Uterus (tissue), 2 donors: ENCODE measurements around the gene ALS2CL.

Experiments used
- POLR2A ChIP-seq, 2 donors: fragments of 450-650 bp; IDR thresholded peaks; one replicate each; pipeline ENCODE4 v1.6.1; 2016; ENCODE audit warnings: antibody characterized with exemption in 2 of 2, mild to moderate bottlenecking in 1 of 2, moderate library complexity in 1 of 2
- TF ChIP-seq, protein P1 (sequence below), 4 experiments: fragments of 200-600 bp in 2 of 4; fragments of 450-650 bp in 2 of 4; sonication (generic) in 2 of 4; IDR thresholded peaks; one replicate each; pipeline ENCODE4 v1.5.1; 2016 to 2019; ENCODE audit warnings: antibody characterized with exemption in 4 of 4, mild to moderate bottlenecking in 2 of 4, moderate library complexity in 1 of 4

DNA sequence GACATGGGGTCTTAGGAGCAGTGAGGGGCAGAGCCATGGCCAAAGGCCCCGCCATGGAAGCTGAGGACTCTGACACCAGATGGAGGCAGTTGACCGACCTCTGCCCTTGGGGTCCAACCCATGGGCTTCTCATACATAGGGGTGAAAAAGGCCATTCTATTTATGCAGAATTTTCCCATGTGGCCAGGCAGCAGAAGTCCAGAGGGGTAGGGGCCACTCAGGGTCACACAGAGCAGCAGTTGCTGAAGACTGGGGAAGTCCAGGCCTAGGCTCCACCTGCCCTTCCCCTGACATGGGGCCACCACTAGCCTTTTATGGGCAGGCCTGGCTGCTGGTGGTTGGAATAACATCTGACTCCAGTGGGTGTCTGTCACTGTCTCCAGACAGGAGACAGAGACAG is 17.8 kb upstream of the ALS2CL start:
- TF ChIP-seq POLR2A (IDR thresholded peaks at IDR 0.05), result no peak
- TF ChIP-seq, protein P1, sequence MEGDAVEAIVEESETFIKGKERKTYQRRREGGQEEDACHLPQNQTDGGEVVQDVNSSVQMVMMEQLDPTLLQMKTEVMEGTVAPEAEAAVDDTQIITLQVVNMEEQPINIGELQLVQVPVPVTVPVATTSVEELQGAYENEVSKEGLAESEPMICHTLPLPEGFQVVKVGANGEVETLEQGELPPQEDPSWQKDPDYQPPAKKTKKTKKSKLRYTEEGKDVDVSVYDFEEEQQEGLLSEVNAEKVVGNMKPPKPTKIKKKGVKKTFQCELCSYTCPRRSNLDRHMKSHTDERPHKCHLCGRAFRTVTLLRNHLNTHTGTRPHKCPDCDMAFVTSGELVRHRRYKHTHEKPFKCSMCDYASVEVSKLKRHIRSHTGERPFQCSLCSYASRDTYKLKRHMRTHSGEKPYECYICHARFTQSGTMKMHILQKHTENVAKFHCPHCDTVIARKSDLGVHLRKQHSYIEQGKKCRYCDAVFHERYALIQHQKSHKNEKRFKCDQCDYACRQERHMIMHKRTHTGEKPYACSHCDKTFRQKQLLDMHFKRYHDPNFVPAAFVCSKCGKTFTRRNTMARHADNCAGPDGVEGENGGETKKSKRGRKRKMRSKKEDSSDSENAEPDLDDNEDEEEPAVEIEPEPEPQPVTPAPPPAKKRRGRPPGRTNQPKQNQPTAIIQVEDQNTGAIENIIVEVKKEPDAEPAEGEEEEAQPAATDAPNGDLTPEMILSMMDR (IDR thresholded peaks at IDR 0.05), result no peak
